Measurements from ENCODE around the gene WNT3.

DNA sequence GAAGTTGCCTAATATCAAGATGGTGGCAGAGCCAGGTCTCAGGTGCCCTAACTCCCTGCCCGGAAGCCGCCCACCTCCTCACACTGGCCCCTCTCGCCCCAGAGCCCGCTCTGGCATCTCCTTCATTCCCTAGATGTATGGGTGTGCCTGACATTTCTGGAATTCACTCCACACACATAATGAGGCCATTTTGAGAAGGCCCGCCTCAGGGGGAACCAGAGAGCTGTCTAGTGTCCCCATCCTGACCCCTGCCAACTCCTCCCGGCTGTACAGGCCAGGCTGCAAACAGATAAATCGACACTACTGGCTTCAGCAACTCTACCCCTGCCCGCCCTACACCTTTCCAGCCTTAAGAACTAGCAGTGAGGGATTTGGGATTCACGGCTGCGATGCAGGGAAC lies 7.7 kb downstream of the WNT3 start:
- TF ChIP-seq, protein P1, sequence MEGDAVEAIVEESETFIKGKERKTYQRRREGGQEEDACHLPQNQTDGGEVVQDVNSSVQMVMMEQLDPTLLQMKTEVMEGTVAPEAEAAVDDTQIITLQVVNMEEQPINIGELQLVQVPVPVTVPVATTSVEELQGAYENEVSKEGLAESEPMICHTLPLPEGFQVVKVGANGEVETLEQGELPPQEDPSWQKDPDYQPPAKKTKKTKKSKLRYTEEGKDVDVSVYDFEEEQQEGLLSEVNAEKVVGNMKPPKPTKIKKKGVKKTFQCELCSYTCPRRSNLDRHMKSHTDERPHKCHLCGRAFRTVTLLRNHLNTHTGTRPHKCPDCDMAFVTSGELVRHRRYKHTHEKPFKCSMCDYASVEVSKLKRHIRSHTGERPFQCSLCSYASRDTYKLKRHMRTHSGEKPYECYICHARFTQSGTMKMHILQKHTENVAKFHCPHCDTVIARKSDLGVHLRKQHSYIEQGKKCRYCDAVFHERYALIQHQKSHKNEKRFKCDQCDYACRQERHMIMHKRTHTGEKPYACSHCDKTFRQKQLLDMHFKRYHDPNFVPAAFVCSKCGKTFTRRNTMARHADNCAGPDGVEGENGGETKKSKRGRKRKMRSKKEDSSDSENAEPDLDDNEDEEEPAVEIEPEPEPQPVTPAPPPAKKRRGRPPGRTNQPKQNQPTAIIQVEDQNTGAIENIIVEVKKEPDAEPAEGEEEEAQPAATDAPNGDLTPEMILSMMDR (IDR thresholded peaks at IDR 0.05): no peak
- no peak for TF ChIP-seq POLR2A (IDR thresholded peaks at IDR 0.05)

Measured in Peyer's patch (tissue), 4 donors.